D721Med (cell line): ENCODE data around the gene ZNF862.

ENCODE experiments used
- DNase-seq: peaks from one replicate; pipeline ENCODE4 v3.0.0; 2011; ENCODE audit warnings: low spot score; ENCODE audit not compliant: insufficient read length
- FAIRE-seq: peaks from 2 replicates; lab custom pipeline; 2011; peaks lifted over from hg19 to GRCh38; lab: Jason Lieb, UNC
- TF ChIP-seq, protein P1 (sequence below): IDR thresholded peaks from 2 replicates; pipeline ENCODE4 v1.5.1; 2012; ENCODE audit warnings: mild to moderate bottlenecking, control low read depth; ENCODE audit not compliant: insufficient read depth; ENCODE audit errors: missing control alignments

Gene ZNF862

DNA sequence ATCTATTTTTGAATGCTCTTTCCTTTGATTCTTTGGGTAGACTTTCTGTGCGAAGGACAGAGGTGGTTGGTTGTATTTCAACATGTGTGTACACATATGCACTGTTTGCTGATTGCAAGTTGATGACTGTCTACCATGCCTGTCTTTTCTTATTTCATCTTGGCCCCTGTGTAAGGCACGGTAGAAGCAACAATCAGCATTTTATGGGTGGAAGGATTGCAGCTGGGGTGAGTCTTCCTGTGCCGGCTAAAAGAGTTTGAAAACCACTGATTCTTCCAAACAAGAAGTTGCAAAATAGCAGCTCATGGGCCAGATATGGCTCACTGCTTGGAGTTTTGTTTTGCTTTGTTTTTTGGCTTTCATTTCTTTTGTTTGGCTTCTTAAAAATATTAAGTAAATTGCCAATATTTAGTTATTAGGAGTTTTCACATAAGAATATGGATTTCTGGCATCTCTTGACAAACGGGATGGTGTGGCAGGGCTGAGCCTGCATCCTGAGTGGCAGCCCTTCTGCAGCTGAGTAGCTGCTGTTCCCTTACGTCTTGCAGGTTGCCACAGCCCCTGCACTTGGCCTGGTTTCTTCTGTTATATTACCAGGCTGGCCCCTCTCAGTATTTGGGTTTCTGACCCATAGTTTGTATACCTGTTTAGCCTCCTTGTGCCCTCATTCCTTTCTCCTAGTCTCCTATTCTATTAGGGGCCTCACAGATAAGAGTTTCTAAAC, 7.2 kb downstream of the ZNF862 start:
- TF ChIP-seq, protein P1, sequence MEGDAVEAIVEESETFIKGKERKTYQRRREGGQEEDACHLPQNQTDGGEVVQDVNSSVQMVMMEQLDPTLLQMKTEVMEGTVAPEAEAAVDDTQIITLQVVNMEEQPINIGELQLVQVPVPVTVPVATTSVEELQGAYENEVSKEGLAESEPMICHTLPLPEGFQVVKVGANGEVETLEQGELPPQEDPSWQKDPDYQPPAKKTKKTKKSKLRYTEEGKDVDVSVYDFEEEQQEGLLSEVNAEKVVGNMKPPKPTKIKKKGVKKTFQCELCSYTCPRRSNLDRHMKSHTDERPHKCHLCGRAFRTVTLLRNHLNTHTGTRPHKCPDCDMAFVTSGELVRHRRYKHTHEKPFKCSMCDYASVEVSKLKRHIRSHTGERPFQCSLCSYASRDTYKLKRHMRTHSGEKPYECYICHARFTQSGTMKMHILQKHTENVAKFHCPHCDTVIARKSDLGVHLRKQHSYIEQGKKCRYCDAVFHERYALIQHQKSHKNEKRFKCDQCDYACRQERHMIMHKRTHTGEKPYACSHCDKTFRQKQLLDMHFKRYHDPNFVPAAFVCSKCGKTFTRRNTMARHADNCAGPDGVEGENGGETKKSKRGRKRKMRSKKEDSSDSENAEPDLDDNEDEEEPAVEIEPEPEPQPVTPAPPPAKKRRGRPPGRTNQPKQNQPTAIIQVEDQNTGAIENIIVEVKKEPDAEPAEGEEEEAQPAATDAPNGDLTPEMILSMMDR, result no peak
- no peak for FAIRE-seq
- DNase-seq, result no peak

DNA sequence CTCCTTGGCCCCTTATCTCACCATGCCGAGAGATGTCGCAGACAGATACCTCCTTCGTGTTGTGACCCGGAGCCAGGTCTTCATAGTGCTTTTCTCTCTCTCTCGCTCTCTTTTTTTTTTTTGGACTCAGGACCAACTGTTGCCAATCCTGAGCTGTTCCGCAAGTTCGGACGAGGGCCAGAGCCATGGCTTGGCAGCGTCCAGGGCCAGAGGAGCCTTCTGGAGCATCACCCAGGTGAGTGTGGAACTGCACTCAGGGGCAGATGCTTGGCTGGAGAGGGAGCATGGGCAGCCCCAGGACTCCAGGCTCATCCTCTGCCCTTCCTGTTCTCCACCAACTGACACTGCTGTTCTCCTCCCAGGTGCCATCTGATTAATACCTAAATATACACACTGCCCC, 7.8 kb downstream of the ZNF862 start:
- DNase-seq, result no peak

DNA sequence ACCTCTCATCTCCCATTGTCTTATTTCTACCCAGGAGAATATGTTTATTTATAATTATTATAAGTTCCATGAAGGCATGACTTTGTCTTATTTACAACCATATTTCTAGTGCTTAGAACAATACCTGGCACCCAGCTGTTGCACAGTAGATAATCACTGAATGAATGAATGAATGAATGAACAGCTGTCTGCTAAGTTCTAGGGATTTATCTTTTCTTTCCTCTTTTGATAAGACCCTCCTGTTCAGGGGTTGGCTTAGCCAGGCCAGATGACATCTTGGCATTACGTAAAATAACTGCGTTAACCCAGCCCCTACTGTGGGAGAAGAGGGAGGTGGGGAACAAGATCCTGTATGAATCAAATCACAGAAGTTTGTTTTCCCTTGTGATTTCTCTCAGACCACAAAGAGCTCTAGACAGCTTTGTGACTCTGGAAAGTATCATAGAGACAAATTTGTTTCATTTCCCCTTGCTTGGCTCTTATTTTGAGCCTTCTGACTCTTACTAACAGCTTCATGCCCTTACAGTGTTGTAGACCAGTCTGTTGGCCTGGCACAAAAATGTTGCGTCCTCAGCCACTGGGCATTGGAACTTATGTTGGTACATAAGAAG, 8.4 kb downstream of the ZNF862 start:
- no peak for FAIRE-seq

More for the DNA sequence above, 7.8 kb downstream of the ZNF862 start:
- TF ChIP-seq, protein P1, result no peak
- FAIRE-seq, result no peak

DNA sequence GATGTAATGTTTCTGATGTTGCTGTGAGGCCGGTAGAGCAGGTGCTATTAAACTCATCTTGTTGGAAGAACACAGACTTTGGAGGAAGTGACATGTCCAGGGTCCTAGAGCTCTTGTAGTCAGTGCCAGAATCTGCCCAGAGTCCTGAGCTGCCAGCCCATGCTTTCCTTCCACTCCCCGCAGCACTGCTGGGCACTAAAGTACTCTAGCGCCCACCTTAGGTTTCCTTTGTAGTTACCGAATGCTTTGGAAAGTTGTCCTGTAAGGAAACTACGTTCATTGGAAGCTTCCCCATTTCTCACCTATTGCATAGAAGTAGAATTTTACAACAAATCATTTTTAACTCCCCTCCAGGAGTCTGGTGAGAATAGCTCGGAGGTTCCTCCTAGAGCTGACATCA, 11.0 kb downstream of the ZNF862 start:
- FAIRE-seq, result no peak
- TF ChIP-seq, protein P1, result peak; percentile 21
- no peak for DNase-seq

More for the DNA sequence above, 8.4 kb downstream of the ZNF862 start:
- TF ChIP-seq, protein P1, result no peak
- no peak for DNase-seq

DNA sequence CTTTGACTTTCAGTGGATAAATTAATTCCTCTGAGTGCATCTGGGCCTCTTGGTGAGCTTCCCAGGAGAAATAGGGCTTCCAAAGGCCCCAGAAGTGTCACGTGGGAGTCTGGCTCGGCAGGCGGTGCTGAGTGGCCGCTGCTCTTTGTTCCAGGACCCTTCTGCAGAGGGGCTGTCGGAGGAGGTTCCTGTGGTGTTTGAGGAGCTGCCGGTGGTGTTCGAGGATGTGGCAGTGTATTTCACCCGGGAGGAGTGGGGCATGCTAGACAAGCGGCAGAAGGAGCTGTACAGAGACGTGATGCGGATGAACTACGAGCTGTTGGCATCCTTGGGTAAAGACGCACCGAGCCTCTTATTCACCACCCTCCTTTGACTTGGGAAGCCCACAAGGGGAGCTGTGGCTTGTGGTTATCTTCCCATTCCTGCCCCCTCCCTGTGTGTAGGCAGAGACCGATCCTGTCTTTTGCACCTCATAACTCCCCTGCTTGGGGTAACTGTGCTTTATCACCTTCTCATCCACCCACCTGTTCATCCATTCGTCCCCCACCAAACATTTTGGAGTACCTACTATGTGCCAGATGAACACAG, 11.9 kb downstream of the ZNF862 start:
- DNase-seq (no peak), FAIRE-seq (no peak)
- TF ChIP-seq, protein P1, result no peak

DNA sequence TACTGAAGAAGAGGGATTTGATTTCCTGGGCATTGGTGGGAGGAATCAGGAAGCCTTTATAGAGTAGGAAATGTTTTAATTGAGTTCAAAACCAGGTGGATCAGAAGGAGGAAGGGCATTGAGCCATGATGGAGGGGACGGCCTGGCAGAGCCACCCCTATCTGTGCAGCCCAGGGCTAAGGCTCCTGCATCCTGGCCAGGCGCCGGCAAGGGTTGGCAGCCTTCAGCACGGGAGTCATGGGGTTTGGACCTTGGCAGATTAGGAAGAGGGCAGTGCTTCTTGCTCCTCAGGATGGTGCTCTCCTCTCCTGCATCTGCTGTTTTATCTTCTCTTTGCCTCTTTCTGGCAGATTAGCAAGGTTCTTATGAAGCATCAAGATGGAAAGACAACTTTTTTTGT, 12.5 kb downstream of the ZNF862 start:
- TF ChIP-seq, protein P1, result no peak
- no peak for DNase-seq
- no peak for FAIRE-seq
